Measurements from ENCODE around the gene RASAL2.
A peak's percentile ranks its signal among the peaks of the same experiment; 100 is the strongest.
"Not testable (repeated sequence)": the region's sequence is repeated elsewhere in the genome, so short reads cannot be mapped to it uniquely, and the experiment has no call there.

Gene RASAL2

DNA sequence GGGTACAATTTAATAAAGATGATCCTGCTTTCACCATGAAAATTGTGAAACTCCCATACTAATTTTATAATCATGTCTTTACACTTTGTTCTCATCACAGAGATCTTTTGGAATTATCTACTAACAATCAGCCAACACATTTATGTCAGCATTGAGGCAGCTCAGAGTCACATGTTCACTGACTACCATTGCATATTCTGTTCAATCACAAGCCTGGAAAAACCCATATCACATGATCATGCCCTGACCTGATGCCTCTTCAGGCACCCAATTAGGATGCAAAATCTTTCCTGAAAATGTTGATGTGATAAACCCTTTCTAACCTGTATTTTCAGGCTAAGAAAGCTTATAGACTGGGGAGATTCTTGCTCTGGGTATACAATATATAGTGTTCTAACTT is 21.6 kb upstream of the RASAL2 start:
- no peak for DNase-seq

DNA sequence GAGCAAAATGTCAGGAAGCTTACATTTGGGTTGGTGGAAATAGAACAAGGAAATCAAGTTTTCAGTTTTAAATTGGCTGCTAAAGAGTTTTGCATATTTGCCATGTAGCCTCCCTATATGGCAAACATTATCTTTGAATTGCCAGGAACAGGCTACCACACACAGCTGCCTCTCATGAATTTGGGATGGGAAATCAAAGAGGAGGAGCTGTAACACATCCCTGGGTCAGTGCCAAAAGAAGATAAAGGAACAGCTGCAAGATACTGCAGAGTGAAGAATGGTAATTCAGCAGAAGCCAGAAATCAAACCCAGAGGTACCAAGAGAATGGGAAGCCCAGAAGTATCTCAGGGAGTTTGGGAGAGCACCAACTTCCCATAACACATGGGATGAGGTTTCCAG is 18.6 kb upstream of the RASAL2 start:
- DNase-seq = no peak

DNA sequence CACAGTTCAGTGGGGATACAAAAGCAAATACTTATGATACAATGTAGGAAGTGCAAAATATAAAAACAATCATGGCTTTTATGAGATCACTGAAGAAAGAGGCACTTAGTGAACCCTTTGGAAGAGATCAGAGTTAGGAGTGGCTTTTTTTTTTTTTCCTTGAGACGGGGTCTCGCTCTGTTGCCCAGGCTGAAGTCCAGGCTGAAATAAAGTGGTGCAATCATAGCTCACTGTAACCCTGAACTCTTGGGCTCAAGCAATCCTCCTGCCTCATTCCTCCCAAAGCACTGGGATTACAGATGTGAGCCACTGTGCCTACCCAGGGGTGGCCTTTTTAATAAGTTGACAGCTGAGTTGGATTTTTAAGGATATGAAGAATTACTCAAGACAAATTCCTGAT is 17.3 kb upstream of the RASAL2 start:
- DNase-seq = no peak

DNA sequence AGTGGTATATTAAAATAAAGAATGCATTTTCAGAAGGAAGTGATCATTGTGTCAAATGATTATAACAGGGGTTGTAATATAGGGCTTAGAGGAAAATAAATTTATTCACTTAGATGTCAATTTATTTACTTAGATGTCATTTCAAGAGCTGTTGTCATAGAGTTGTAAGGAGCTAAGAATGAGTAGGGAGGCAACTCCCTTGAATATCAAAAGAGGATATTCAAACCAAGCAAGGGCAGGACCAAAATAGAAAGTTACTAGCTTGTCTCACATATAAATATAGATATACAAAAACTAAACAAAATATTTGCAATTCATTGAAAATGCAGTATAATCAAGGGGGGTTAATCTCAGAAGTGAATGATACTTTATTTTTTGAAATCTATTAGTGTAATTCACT is 16.0 kb upstream of the RASAL2 start:
- no peak for DNase-seq

DNA sequence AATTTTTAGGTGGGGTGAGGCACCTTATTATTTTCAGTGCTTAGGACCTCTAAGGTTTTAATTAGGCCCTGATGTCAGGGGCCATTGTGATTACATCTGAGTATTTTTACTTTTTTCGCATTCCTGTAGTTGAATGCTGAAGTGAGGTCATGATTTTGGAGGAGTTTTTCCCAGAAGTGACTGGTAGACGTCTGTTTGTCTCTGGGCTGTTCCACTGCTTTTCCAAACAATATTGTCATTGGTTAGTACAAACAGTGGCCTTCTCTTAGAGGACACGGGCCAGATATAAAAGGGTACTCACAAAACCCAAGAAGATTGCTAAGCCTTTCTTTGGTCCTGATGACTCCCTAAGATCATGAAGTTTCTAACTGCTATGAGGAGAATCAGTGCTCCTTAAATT is 7.6 kb upstream of the RASAL2 start:
- DNase-seq = no peak

DNA sequence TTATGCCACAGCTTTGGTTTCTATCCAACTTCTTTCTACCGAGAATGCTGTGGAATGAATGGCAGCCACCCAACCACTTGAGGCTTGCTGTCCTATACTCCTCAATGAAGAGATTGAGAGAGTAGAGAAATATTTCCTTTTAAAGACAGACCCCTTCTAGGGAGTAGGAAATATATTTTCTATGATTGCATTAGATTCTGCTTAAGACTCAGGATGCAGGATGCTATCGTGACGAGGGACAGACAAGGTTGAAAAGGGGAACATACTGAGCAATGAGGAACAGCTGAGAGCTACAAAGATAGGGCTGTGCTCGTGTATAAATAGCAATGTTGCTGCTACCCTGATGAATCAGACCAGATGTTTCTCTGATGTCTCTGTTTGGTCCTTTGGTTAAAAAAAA is 7.1 kb upstream of the RASAL2 start:
- no peak for DNase-seq

DNA sequence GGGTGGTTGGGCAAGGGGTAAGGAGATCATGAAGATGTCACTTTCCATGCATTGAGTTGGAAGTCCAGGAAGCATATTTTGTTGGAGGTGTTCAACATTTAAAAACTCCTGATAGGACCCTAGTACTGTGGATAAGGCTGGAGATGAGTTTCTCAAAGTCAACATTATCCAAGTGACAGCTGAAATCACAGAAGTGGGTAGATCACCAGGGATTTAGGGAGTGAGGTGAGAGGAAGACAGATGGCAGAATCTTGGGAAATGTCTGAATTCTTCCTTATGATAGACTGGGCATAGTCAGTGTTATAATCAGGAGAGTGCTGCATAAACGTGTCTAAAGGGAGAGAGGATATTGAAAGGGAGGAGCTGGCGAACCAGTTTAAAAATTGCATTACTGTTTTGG is 5.3 kb upstream of the RASAL2 start:
- no peak for DNase-seq

DNA sequence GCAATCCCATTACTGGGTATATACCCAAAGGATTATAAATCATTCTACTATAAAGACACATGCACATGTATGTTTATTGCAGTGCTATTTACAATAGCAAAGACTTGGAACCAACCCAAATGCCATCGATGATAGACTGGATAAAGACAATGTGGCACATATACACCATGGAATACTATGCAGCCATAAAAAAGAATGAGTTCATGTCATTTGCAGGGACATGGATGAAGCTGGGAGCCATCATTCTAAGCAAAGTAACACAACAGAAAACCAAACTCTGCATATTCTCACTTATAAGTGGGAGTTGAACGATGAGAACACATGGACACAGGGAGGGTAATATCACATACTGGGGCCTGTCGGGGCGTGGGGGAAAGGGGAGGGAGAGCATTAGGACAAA is 2.5 kb upstream of the RASAL2 start:
- not testable (repeated sequence) for DNase-seq

DNA sequence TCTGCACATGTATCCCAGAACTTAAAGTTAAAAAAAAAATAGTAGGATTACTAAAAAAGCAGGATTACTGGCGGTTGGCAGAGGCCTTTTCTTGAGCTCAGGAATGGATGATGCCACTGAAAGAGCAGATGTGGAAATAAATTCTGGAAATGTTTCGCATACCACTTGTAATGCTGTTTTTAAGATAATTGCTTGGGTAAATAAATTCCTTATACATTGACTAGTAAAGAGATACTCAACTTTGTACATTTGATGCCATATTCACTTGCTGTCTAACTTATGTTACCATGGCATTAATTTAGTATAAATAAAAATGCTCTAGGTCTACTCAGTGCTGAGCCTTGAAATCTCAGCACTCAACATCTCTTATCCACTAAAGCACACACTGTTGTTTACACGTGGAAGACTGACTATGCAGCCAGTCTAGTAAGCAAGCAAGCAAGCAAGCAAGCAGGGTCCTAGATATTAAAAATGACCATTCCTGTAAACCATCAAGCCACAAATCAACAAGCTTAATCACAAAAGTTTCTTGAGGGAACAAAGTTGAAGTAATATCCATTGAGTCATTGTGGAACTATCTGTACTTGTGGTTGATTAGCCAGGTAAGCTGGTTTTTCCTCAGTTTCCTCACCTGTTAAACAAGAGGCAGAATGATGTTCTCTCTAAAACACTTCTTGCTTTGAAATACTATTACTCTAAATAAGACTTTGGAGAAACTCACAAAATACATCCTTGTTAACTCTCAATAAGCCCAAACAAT is 1.7 kb upstream of the RASAL2 start:
- no peak for DNase-seq

DNA sequence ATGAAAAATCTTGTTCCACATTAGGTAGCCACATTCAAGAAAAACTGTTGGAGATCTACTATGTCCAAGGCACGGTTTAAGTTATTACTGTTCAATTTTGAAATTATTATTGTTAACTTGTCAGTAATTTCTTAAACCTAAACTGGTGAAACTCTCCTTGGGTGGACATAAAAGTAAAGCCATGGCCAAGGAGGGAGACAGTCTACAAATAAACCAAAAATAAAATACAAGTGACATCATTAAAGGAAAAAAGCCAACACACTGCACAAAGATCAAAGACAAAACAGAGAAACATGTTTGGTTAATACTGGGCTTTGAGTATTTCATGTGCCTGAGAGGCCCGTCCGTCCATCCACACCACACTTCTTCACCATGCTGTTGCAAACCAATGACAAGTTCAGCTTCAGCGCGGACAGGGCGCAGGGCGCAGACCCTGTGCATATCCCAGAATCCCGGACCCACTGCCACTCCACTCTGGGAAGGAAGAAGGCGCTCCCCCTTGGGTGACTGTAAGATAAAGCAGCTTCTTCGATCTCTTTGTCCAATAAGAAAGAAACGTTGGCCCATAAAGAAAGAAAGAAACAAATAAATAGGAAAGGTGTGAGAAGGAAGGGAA is 918 bp upstream of the RASAL2 start:
- no peak for DNase-seq

DNA sequence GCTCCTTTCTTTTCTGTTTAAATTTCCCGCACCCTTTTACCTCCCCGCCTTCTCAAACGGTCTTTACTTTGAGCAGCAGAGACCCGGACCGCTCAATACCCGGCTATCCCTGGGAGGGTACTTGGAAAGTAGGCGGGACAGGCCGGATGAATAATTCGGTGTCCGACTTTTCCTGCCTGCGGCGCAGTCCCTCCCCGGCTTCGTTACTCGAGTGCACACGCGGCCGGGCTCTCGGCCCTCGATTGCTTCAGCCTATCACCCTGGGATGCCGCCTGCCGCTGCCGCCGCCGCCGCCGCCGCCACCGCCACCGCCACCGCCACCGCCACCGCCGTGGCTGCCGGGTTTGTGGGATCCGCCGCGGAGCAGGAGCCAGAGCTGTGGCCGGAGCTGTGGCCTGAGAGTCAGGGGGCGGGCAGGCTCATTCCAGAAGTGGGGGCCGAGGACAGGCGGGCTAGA is 382 bp upstream of the RASAL2 start:
- peak; percentile 63 for DNase-seq

DNA sequence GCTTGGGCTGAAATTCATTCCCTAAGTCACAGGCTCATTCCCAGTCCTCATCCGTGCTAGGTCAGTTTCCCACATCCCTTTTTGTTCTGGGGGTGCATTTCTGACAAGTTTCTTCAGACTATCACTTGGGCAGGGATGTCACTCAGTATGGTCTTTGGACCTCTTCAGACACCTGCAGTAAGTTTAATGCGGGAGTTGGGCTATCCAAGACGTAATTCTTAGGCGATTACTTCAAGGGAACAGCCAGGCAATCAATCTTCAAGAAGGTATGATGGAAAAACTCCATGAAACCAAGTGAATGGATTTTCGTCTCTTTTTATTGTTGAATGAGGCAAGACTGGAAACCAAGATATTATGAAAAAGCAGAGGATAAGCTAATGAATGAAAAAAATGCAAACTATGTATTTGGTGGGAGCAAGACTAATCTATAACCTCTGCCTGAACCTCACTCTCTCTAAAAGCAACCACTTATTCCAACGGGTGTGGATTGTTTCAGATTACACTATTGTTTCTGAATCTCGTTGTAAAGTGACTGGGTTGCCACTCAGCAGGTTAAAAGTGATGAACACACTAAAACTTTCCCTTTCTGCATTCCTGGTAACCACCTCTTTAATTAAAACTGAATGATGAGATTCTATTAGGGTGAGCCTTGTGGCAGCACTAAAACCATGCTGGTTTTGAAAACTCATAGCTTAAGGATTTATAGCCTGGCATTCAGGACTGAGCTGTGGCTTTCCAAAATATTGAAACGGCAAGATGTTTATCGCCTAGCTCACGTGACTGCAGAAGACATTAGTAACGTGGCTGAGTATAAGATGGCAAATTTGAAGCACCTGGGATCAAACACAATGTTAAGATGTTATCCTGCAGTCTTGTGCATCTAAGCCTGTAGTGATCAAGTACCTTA is 1.1 kb downstream of the RASAL2 start:
- DNase-seq = no peak

DNA sequence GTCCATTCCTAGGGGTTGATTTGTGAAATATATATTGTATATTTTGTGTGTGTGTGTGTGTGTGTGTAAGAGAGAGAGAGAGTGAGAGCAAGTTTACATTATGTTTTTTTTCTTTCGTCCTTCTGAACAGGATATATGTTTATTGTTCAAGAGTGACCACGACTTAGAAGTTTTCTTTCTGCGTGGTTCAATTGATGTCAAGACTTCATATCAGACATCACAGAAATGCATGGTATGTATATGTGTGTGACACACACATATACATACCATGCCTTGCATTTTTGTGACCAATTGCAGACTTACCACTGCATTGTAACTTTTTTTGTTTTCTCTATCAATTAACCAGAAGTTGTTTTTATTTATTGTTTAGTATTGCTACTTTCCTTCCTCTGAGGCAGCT is 2.5 kb downstream of the RASAL2 start:
- no peak for DNase-seq

DNA sequence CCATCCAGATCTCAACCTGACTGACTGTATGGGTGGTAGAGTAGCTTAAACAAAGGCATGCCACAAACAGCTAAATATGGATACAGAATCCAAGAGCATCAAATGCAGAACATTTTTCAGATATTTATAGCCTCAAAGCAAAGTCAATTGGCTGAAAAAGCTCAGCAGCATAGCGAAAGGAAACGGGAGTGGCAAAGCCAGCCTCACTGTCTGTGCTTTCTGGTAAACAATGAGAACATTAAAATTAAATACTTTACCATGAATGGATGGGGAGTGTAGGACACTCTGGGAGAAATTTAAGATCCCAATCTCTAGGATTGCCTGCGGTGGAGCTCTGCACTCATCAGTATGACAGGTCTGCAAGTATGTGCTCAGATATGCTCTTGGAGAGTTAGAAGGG is 4.4 kb downstream of the RASAL2 start:
- DNase-seq = no peak

DNA sequence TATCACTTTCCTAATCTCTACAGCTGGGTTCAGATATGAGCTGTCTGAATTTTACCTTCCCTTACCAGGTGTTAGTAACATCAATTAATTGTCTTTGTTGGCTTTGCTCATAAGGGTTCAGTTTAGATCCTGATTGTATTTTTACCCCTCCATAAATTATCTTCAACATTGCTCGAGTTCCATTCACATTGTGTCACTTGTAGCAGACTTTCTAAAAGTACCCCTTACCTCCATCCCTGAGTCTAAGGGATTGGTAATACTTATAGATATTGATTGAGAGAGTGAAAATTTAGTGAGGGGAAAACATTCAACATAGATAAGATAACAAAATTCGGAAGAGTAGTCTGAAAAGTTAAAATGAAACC is 7.3 kb downstream of the RASAL2 start:
- no peak for DNase-seq

DNA sequence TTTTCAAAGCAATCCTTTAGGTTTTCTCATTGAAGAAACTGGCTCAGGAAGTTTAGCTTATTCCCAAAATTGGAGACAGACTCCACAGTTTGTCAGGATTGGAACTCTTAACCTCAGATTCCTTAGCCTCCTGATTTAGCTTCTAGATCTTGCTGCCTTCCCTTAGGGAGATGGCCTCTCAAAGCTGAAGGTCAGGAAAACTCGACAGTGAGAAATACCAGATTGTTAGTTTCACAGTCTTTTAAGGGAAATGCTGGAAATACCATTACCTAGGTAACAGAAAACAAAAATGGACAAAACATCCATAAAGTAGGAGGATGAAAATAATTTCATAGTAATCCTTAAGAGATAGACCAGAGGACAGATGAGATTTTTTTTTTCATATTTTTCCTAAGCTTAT is 7.8 kb downstream of the RASAL2 start:
- DNase-seq = no peak

DNA sequence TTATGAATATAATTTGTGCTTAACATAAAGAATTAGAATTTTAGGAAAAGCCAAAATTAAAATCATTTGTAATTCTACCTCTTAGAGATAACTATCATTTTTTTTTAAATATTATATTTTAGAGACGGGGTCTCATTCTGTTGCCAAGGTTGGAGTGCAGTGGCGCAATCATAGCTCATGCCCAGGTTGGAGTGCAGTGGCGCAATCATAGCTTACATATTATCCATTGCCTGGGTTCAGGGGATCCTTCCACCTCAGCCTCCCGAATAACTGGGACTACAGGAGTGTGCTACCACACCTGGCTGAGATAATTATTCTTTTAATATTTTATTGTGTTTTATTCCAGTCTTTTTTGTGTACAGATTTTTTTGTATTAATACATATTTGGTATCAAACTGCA is 8.3 kb downstream of the RASAL2 start:
- DNase-seq = no peak

DNA sequence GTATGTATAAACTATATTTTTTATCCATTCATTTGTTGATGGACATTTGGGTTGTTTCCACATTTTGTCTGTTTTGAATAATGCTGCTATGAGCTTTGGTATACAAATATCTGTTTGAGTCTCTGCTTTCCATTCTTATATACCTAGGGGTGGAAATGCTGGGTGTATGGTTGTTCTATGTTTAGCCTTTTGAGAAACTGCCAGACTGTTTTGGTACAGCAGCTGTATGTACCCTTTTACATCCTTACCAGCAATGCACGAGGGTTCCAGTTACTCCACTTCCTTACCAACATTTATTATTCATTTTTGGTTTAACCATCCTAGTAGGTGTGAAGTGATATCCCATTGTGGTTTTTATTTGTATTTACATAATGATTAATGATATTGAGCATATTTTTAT is 13.9 kb downstream of the RASAL2 start:
- DNase-seq = no peak

DNA sequence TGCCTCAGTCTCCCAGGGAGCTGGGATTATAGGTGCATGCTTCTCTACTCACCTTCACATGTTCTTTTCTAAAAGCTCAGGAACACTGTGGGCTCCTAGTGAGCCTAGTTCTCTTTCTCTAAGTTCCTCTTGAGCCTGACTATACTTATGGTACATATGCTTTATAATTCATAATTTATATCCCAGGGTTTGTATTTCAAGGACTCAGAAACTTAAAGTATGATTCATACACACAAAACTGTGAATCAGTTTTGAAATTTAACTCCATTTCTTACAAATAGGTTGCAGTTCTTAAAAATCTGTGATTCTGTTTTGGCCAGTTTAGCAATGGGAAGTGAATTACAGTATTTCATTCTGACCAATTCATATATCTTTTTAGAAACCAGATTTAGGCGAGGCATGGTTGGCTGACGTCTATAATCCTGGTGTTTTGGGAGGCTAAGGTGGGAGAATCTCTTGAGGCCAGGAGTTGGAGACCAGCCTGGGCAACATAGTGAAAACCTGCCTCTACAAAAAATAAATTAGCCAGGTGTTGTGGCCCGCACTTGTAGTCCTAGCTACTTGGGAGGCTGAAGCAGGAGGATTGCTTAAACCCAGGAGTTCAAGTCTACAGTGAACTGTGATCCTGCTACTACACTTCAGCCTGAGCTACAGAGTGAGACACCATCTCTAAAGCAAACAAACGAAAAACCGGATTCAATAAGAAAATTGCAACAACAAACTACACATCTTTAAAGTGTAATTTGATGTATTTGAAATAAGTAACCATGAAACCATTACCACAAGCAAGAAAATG is 15.6 kb downstream of the RASAL2 start:
- DNase-seq = no peak

DNA sequence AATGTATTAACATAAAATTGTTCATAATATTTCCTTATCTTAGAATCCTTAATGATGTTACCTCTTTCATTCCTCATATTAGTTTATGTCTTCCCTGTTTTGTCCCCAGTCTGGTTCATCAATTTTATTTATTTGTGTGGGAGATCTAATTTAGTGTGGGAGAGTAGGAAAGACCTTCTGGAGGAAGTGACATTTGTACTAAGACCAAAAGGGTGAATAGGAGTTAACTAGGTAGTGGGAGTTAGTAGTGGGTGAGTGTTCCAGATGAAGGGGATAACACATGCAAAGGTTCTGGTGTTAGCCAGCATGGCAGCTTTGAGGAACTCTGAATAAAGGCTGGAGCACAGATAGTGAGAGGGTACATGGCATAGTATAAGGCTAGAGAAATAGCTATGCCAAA is 21.4 kb downstream of the RASAL2 start:
- no peak for DNase-seq

DNA sequence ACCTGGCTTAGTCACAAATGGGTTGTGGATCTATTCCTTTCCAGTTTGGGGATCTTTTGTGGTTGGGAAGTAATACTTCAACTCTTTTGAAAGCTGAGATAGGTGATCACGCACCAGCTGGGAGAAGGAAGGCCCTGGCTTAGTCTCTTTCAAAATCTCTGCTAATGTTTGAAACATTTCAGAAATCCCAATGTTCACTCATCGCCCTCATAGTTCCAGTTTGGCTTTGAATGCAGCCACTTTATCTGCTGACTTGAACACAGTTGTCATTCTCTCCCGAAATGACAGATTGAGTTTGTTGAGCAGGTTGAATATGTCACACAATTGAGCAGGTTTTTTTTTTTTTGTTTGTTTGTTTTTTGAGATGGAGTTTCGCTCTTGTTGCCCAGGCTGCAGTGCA is 24.6 kb downstream of the RASAL2 start:
- no peak for DNase-seq

DNA sequence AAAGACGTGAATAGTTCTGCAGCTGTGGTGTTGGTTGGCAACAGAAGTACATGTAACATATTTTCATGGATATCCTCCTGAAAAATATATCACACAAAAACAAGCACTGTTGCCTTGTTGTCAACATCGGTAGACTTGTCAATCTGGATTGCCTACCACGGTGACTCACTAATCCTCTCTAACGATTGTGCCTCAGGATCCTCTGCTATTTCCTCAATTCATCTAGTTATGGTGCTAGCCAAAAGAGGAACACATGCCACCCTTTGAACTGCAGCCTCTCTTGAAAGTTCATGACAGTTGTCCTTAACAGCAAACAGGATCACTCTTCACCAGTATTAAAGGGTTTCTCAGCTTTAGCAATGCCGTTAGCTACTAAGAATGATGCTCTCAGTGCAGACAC is 25.7 kb downstream of the RASAL2 start:
- DNase-seq = no peak

DNA sequence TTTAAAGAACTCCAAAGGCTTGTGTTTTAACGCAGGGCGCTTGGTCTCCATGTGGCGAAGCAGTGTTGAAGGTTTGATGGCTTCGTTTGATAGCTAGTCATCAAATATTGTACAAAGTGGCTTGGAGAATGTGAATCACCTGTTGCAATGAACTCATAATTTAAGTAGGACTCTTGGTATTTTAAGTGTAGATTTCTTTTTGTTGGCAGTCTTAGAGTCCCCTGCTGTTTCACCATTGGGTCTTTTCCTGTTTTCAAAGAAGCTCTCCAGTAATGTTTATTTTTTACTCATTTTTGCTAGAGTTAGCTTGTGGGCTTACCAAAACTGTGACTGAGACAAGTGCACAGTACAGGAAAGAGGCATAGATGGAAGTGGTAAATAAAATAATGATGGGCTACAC is 26.2 kb downstream of the RASAL2 start:
- DNase-seq = no peak

All from CD4-positive, alpha-beta T cell treated with Interleukin-15 for 1 hour (primary cell).